Breast epithelium (tissue), 4 donors: ENCODE results near the gene IDUA. TPM values are rescaled to one million over a fixed set of nuclear protein-coding genes. Genes with fewer than 3 reads are reported as not detected.

Experiments used
- DNase-seq, 2 donors: peaks; one replicate each; pipeline ENCODE4 v3.0.0-alpha.2; 2019; ENCODE audit warnings: low spot score in 2 of 2
- H3K27ac ChIP-seq, 2 donors: fragments of 200-600 bp; sonication (generic) in 1 of 2; one replicate each; pipeline ENCODE4 v1.5.1; 2016 to 2019; ENCODE audit warnings: mild to moderate bottlenecking in 1 of 2
- H3K27me3 ChIP-seq, 2 donors: fragments of 200-600 bp; sonication (generic) in 1 of 2; one replicate each; pipeline versions ENCODE4 v1.5.1 to v1.6.0; 2017 to 2019; ENCODE audit warnings: control low read depth in 1 of 2, mild to moderate bottlenecking in 1 of 2
- H3K36me3 ChIP-seq: fragments of 200-600 bp; one replicate; pipeline ENCODE4 v1.5.1; 2019
- H3K4me1 ChIP-seq, 2 donors: fragments of 200-600 bp; sonication (generic); one replicate each; pipeline ENCODE4 v1.5.1; 2016 to 2019; ENCODE audit warnings: control low read depth in 1 of 2
- H3K4me3 ChIP-seq, 3 donors: fragments of 200-600 bp; sonication (generic); 1 replicate in 2 of 3; 2 replicates in 1 of 3; pipeline ENCODE4 v1.5.1; 2016 to 2019; ENCODE audit warnings: mild to moderate bottlenecking in 3 of 3, moderate library complexity in 2 of 3
- H3K9me3 ChIP-seq, 2 donors: fragments of 200-600 bp; sonication (generic) in 1 of 2; one replicate each; pipeline ENCODE4 v1.5.1; 2016 to 2019; ENCODE audit warnings: control low read depth in 1 of 2
- POLR2A ChIP-seq: fragments of 450-650 bp; IDR thresholded peaks from one replicate; pipeline ENCODE4 v1.6.1; 2016; ENCODE audit warnings: antibody characterized with exemption, mild to moderate bottlenecking, moderate library complexity
- POLR2AphosphoS5 ChIP-seq, 3 donors: sonication (generic); formaldehyde crosslinking; IDR thresholded peaks; one replicate each; pipeline ENCODE4 v1.6.1; 2017; ENCODE audit warnings: antibody characterized with exemption in 3 of 3
- intact Hi-C: fragments of 100-400 bp; cut with DNase I; formaldehyde crosslinking; loops from one replicate; pipeline ENCODE4 v1.15.1; 2023; ENCODE audit warnings: low total_unique reads
- total RNA-seq, 3 donors: library from RNA; depleted of rRNA; stranded (reverse); fragments of >200 nt; gene quantifications; one replicate each; pipeline ENCODE4 v1.1.0, GENCODE V29; 2016
- TF ChIP-seq, protein P1 (sequence below), 3 donors: fragments of 450-650 bp; IDR thresholded peaks; one replicate each; pipeline ENCODE4 v1.5.1; 2016 to 2017; ENCODE audit warnings: antibody characterized with exemption in 3 of 3, mild to moderate bottlenecking in 3 of 3, moderate library complexity in 3 of 3

IDUA gene
- total RNA-seq, 3 donors from 2014 or later: 16.3 to 32.8 (median 28.2) TPM

DNA sequence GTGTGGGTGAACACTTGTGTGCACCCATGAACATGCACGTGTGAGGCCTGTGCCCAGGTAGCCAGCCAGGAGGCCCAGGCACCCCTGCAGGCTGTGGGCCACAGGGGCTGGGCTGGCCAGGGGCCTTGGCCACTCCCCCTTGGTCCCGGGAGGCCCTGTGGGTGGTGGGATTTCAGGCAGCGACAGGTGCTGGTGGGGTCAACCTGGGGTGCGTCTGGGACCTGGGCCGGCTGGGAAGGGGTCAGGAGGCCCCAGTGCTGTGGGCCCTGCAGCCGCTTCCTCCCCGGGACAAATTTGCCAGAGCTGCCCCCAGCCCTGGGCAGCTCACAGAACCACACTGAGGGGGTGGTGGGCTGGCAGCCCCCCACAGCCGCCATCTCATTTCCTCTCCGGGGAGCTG is 32.5 kb downstream of the IDUA start:
- H3K36me3 ChIP-seq: no peaks in the 10 kb centered on the region
- TF ChIP-seq POLR2AphosphoS5 (IDR thresholded peaks at IDR 0.05) (no peak), POLR2A (no peak)
- TF ChIP-seq, protein P1, sequence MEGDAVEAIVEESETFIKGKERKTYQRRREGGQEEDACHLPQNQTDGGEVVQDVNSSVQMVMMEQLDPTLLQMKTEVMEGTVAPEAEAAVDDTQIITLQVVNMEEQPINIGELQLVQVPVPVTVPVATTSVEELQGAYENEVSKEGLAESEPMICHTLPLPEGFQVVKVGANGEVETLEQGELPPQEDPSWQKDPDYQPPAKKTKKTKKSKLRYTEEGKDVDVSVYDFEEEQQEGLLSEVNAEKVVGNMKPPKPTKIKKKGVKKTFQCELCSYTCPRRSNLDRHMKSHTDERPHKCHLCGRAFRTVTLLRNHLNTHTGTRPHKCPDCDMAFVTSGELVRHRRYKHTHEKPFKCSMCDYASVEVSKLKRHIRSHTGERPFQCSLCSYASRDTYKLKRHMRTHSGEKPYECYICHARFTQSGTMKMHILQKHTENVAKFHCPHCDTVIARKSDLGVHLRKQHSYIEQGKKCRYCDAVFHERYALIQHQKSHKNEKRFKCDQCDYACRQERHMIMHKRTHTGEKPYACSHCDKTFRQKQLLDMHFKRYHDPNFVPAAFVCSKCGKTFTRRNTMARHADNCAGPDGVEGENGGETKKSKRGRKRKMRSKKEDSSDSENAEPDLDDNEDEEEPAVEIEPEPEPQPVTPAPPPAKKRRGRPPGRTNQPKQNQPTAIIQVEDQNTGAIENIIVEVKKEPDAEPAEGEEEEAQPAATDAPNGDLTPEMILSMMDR (IDR thresholded peaks at IDR 0.05): no peak
- no peak overlapping the region for H3K27ac ChIP-seq
- intact Hi-C loops: no loop called here
- no peaks in the 10 kb centered on the region for H3K9me3 ChIP-seq
- no peaks in the 10 kb centered on the region for H3K4me1 ChIP-seq
- no peak for DNase-seq
- no peak overlapping the region for H3K4me3 ChIP-seq
- no peaks in the 10 kb centered on the region for H3K27me3 ChIP-seq

DNA sequence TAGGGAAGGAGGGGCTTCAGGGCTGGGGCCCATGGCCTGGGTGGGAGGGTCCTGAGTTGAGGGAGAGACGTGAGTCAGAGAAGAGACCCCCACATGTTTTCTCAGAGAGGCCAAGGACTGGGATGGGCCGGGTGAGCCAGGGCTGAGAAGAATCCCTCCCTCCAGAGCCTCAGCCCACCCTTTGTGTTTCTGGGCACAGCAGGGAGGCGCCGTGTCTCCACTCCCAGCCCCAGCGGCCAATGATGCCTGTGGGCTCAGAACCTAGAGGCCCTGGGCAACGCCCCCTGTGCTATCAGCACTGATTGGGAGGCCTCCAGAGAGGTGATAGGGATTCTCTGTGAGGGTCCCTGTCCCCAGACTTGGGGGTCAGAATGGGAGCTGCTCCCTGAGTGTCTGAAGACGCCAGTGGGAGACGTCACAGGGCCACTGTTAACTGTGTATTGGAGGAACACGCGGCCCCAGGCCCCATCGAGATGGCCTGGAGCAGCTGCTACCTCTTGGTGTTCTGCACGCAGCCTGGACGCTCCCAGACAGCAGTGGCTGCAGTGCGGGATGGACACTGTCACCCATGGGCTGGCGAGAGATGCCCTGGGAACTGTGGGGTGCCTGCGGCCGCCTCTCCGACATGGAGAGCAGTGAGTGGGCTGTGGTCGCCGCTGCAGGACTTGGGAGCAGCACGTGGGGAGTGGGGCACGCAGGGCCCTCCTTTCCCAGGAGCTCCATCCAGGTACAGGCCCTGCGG is 33.1 kb downstream of the IDUA start:
- no peak for DNase-seq
- intact Hi-C loops: no loop called here
- H3K36me3 ChIP-seq: no peaks in the 10 kb centered on the region

DNA sequence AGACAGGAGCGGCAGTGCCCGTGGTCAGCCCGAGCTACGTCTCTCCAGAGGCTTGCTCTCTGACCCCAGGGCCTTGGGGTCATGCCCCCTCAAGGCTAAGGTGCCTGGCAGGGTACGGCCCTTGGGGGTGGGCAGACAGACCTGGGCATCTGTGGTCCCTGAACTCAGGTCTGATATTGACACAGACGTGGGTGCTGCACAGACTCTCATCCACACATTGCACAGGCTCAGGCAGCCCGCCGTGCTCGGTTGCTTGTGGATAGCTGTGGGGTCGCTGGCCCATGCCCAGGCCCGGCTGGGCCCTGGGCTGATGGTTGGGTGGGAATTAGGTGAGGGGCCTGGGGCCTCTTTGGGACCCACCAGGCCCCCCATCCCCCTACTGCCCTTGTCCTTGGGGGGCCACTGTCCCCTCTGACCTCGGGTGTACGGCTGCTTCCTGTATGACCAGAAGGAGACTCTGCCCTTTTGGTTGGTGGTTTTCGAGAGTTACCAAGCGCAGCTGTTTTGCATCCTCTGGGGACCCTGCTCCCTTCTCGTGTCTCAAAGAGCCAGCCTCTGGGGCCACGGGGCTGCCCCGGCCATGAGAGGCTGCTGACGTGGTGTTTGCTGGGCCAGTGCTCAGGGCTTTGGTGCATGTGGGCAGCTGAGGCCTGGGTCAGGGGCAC is 34.7 kb downstream of the IDUA start:
- Histone ChIP-seq H3K27ac (no peak overlapping the region), H3K36me3 (no peaks in the 10 kb centered on the region), H3K9me3 (no peaks in the 10 kb centered on the region), H3K4me1 (no peaks in the 10 kb centered on the region), H3K27me3 (no peaks in the 10 kb centered on the region), H3K4me3 (no peak overlapping the region)
- TF ChIP-seq POLR2AphosphoS5 (IDR thresholded peaks at IDR 0.05) (no peak), POLR2A (no peak)
- TF ChIP-seq, protein P1 (IDR thresholded peaks at IDR 0.05): no peak
- intact Hi-C loops: no loop called here
- no peak for DNase-seq

More for the DNA sequence above, 33.1 kb downstream of the IDUA start:
- H3K4me1 ChIP-seq: no peaks in the 10 kb centered on the region
- no peak overlapping the region for H3K4me3 ChIP-seq
- no peak overlapping the region for H3K27ac ChIP-seq
- H3K27me3 ChIP-seq: no peaks in the 10 kb centered on the region
- H3K9me3 ChIP-seq: no peaks in the 10 kb centered on the region
- TF ChIP-seq POLR2AphosphoS5 (IDR thresholded peaks at IDR 0.05): no peak
- no peak for TF ChIP-seq POLR2A
- TF ChIP-seq, protein P1 (IDR thresholded peaks at IDR 0.05): no peak

DNA sequence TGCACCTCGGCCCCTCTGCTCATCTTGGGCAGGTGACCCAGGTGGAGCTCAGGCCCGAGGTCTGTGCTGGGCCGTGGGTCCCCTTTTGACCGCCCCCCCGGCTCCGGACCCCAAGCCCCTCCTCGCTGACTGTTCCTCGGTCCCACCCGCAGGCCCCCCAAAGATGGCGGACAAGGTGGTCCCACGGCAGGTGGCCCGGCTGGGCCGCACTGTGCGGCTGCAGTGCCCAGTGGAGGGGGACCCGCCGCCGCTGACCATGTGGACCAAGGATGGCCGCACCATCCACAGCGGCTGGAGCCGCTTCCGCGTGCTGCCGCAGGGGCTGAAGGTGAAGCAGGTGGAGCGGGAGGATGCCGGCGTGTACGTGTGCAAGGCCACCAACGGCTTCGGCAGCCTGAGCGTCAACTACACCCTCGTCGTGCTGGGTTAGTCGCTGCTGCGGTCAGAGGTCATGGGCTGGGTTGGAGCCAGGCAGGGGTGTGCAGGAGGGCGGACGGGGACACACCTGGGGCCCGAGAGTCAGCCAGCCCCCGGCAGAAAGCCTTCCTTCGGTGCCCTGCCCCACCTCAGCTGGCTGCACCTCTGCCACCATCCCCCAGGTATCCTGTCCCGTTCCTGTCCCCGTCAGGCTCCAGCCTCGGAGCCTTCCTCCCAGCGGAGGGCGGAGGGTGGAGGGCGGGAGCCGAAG is 35.4 kb downstream of the IDUA start:
- H3K4me3 ChIP-seq: no peak overlapping the region
- H3K36me3 ChIP-seq: no peaks in the 10 kb centered on the region
- intact Hi-C loops: no loop called here
- no peak for DNase-seq
- H3K4me1 ChIP-seq: no peaks in the 10 kb centered on the region
- H3K9me3 ChIP-seq: no peaks in the 10 kb centered on the region
- no peak overlapping the region for H3K27ac ChIP-seq
- H3K27me3 ChIP-seq: no peaks in the 10 kb centered on the region
- TF ChIP-seq POLR2AphosphoS5 (IDR thresholded peaks at IDR 0.05): no peak
- TF ChIP-seq POLR2A: no peak
- TF ChIP-seq, protein P1 (IDR thresholded peaks at IDR 0.05): no peak

DNA sequence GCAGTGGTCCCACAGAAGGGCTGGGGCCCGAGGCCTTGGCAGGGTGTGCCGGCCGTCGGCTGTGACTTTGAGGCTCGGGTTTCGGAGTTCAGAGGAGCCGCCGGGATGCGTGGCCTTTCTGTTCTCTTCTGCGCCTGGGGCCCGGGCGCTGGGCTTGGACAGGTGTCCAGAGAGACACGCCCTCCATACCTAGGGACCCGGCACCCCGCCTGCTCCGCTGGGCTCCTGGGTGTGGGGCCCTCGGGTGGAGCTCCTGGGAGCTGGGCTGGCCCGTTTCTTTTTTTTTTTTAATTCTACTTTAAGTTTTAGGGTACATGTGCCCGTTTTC is 35.9 kb downstream of the IDUA start:
- intact Hi-C loops: no loop called here
- H3K4me1 ChIP-seq: no peaks in the 10 kb centered on the region
- no peak for TF ChIP-seq POLR2AphosphoS5 (IDR thresholded peaks at IDR 0.05)
- TF ChIP-seq, protein P1 (IDR thresholded peaks at IDR 0.05): no peak
- TF ChIP-seq POLR2A: no peak
- DNase-seq: no peak
- H3K9me3 ChIP-seq: no peaks in the 10 kb centered on the region
- H3K27me3 ChIP-seq: no peaks in the 10 kb centered on the region
- no peak overlapping the region for H3K4me3 ChIP-seq
- H3K36me3 ChIP-seq: no peaks in the 10 kb centered on the region
- no peak overlapping the region for H3K27ac ChIP-seq
